GM21390 (cell line): ENCODE data around the gene PDHB.

Experiments
- ATAC-seq: cut with Tn5 transposase; IDR thresholded peaks from one replicate; pipeline ENCODE4 v1.9.1; 2021; ENCODE audit not compliant: unreplicated experiment

The PDHB gene

DNA sequence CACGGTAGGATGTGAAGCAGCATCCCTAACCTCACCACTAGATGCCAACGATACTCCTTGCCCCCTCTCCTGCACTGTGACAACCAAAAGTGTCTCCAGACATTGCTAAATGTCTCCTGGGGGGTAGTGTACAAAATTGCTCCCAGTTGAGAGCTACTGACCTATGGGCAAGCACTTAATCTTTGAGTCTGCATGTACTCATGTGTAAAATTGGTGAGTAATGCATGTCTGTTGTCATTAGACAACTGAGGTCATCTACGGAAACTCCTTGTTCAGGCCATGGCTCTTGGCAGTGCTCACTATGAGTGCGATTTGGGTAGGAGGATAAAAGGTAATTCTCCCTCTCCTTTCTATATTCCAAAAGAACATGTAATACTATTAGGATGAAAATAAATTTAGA lies 29.2 kb downstream of the PDHB start:
- ATAC-seq = no peak

DNA sequence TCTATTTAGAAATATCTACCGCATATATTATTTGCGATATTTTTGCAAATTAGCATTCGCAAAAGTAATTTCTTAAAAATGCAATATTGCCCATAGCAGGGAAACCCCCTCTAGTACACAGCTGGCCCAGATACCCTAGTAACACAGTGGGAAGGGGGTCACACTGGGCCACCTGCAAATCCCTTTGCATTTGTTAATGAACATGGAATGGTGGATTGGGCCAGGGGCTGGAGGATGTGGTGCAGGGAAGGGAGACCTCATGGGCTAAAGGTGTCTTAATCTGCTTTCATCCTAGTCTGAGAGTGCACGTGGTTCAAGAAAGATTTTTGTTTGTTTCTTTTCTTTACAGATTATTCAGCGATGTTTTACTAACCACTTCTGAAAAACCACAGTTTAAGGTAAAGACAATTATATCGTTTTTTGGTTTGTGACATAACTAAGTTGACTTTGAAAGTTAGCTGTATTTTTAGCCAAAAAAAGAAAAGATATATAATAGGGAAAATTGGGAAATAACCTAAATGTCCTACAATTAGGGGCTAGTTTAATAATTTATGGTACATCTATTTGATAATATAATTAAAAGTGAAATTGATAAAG lies 30.0 kb downstream of the PDHB start:
- ATAC-seq = no peak

DNA sequence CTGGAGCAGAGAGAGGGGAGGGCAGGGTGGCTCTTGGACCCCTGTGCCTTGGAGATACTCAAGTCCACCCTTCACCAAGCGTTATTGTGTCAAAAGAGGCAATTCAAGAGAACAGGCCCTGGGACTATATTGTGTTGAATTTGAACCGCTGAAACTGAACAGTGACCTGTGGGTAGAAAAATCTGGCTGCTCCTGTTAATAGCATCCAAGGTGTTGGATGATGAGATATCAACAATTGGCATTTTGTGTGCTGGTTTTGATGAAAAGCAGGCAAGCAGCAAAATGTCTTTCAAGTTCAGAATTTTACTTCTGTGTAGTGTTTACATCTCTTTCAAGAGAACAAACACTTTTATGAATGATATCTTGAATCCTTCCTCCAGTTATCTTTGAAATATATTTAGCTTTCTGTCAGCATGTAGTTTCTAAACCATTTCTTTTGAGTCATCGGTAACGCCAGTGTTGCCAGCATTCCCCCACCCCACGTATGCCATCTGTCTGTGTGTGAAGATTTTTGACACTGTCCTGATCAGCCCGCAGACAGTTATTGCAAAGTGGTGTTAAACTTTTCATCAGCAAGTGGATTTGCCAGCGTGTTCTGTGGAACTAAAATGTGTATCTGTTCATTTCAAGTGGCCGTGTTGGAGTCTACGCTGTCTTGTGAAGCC lies 34.8 kb downstream of the PDHB start:
- no peak for ATAC-seq

DNA sequence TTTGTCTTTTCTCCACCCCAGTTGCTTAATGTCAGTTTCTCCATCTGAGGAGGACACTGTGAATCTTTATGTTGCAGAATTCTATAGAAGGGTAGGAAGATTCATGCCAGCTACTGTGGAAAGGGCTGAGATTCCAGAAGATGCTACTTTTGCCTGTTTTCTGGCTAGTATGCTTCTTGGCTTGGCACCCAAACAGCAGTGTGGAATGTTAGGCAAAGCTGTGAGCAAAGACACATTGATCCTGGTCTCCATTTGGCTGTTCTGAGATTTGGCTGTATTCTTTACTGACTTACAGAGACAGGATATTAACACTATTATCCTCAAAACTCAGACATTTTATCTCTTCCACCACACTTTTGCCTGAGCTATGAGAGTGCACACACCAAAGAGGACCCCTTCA lies 39.3 kb downstream of the PDHB start:
- no peak for ATAC-seq

DNA sequence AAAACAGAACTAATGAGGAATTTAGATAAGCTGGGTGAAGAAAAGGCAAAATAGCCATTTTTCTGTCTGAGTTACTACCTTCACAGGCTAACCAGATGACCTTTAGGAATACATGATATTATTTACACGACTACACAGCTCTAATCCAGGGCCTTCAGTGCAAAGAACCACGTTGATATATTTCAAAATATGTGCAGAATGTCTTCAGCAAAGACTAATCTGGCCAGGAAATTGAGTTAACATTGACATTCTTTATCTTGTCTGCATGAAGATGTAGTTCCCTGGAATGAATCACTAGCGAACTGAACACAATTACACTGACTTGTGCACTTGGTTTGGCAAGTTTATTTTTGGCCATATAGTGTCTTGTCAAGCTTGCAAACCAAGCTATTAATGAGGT lies 41.5 kb downstream of the PDHB start:
- no peak for ATAC-seq

DNA sequence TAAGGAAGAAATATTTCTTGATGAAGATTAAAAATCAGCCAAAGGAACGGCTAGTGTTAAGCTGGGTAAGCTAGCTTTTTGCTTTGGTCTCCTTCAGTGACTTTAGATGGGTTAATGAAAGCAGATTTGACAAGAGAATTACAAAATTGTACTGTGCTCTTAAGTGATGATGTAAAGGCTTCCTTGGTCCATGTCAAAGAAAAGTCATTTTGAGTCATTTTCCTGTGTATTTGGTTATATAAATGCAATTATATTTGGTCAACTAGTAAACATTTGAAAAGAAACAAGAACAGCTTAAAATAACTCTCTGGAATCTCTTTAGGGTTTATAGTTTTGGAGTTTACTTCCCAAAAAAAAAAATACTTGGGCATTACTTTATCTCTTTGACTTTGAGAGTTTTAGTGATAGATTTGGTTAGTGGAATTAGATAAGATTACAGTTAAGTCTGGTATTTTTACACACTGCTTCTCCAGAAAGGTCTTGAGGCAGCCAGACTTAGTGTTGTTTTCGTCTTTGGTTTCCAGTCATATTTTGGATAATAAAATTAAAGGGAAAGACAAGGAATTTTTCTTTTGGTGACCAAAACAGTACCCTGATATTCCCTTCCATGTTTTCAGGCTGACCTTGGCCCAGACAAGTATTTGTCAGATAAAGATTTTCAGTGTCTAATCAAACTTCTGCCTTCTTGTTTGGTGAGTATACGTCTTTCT lies 42.3 kb downstream of the PDHB start:
- ATAC-seq = no peak

DNA sequence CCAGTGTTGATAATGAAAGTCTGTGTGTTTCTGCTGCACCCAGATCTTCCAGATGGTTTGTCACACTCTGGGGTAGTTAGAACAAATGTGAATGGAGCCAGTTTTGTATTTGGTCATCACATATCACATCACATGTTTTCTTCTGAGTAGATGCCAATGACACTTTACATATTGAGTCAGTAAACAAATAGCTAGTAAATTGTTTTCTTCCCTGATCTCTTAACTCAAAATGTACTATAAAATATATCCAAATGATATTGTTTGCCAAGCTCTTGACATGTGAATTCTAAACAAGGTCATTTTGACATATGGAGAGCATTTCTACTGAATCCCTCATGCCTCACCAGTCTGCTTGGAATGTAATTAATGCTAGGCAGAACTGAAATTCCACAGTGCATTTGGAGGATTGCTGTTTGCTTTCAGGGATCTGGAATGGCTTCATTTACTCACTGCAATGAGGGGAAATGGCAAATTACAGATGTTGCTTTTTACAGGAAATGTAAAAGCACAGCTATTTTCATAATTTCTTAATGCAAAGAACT lies 45.0 kb downstream of the PDHB start:
- no peak for ATAC-seq

DNA sequence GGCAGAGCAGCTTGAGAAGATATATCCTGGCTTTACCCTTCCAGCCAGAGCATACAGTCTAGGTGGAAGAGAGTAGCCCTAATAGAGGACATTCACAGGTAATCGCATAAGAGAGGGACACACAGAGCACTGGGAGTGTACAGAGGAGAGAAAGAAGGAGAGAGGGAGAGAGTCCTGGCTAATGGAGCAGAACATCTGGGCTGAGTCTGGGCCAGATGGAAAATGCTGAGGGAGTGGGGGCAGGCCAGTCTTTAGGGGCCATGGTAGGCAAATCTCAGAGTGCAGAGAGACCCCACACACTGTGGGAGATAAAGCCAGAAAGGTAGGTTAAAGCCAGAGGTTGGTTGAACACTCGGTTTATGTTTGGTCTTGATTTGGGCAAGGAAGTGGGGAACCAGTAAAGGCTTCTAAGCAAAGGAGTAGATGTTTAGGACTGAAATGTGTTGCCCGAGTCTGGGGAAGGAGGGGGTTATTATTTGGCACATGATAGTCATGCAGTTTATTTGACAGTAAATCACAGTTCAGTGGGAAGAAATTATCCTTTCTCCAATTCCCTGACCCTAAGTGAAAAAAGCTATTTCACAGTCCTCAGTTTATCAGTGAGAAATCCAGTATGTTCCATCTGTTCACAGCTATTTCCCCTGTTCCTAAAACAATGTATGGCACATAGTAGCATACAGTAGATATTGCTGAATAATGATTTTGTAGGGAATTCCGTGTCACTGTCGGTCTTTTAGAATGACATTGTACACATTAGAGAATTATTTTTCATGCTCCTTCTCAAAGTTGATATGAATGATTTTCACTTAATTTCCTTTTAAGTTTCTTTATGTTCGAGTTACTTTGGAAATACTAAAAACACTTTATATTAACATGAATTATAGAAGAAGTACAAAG lies 45.7 kb downstream of the PDHB start:
- no peak for ATAC-seq

DNA sequence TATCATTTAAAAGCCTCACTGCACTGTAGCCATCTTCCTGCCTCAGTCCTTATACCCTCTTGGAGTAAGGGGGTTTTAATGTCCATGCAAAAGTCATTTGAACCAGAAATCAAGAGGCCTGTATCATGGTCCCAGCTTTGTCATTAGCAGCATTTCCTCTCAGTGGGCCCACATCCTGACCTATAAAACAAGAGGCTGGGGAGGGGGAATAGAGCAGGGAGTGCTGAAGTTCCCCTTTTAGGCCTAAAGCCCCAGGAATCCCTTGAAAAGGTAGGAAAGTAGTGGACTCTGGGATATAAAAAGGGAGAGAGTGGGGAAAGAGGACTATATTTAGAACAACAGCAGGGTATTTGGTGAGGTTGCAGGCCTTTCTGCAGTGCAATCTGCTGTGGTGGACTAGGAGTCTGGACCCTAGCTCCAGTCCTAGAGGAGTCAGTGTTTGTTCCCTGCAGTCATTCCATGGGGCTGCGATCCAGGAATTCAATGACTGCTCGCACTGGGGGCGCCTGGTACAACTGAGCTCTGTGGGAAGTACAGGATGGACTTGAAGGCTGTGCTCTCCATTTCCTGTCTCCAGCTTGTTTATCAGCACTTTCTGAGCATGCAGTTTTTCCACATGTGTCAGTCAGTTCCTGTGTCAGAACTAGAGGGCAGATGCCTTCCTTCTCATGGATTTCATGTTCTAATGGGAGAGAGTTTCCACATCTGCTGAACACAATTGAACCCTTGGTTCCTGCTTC lies 46.8 kb downstream of the PDHB start:
- ATAC-seq = no peak

DNA sequence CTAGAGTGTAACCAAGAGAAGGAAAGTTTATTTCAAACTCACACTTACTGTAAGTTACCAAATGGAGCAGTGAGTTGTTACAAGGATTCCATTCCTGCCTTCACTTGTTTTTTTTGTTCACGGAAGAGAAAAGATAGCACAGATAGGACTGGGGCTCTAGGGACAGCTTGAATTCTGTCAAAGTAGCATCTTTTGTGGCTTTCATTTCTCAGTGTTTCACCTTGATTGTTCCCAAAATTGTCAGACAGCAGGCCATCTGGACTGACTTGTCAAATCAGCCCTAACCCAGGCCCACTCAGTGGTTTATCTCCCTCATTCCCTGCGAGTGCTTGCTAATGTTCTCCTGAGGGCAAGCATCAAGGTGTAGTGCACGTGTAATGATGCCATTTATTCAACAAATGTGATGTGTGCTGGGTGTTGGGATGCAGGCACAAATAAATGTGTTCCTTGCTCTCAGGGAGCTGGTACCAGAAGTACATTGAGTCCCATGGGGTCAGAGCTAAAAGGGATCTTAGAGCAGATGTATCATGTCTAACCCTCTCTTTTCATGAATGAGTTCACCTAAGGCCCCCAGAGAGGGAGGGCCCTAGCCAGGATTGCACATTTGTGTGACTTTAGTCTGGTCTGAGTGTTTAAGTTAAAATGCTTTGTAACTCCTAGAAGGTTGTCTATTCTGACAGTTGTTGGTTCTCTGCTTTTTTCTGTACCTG lies 49.1 kb downstream of the PDHB start:
- ATAC-seq = no peak

DNA sequence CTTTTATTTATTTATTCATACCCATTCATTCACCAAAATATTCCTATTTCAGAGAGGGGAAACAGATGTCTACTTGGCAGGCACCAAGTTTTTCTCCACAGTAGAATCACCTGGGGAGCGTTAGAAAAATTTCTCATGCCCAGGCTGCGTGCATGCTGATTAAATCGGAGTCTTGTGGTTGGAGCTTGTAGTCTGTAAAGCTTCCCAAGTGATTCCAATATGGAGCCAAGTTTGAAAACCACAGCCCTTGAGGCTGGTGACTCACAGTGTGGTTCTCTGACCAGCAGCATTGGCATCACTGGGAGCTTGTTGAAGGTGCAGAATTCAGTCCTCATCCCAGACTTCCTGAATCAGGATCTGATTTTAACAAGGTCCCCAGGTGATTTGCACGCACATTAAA lies 49.7 kb downstream of the PDHB start:
- no peak for ATAC-seq

DNA sequence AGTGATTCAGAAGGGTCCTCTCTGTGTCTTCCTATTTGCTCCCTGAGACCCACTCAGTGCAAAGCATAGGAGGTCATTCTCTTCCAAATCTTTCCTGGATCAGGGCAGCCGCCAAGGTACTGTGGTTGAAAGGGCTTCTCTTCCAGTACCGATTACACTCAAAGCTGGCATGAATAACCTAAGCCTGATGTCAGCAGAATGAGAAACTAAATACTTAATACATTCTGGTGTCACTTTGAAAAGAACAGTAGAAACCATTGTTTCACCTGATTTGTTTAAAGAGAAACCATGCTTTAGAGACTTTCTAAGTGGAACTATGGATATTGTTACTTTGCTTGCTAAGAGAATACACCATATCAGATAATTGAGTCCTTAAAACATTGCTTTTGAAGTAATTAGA lies 50.2 kb downstream of the PDHB start:
- ATAC-seq = no peak

DNA sequence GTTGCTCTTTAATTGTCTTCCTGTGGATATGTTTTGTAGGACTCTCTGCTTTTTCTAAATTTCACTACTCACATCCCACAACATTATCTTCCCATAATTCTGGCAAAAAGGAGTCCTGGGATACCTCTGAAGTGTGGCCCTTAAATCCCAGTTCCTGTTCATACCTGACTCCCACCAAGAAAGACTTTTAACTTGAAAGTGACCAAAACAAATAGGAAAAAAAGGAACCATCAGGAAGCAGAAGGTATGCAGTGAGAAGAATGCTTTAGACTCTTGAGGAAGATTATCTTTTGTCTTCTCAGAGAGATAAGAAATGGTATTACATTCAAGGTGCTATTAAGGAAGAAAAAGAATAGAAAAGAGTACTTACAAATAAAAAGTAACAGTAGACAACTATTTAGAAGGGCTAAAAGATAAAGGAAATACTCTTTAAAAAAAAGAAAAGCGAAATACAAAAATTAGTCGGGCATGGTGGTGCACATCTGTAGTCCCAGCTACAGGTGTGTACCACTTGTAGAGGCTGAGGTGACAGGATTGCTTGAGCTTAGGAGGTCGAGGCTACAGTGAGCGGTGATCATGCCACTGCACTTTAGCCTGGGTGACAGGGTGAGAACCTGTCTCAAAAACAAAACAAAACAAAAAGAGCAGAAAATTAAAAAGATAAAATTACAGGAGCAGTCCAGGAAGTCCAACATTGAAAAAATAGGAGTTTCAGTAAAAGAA lies 54.1 kb downstream of the PDHB start:
- ATAC-seq = no peak

DNA sequence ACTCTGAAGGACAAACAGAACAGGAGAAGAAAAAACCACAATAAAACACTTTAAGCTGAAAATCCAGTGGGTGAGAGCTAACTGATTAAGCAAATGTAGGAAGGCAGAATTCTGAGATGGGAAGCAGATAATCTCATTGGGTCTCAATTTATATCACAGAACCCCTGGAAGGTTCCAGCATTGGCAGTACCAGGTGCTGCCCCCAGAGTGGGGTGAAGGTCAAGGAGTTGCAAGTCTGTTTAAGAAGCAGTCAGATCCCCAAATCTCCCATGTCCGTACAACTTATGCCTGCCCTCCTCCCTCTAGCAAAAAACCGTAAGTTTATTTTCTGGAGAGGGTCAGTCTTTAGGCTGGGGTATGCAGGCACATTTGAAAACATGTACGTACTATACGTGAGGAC lies 55.9 kb downstream of the PDHB start:
- no peak for ATAC-seq
